ENCODE measurements around the gene ORM1.

ORM1 gene

GRCh38 chr9:114312513-114312875 is 10.4 kb upstream of the ORM1 start:
- H3K9me3 ChIP-seq (replicated peaks in 1 of 2; ENCODE audit: control insufficient read depth in 2 of 2, insufficient read depth in 1 of 2, low read depth in 1 of 2, low read length in 2 of 2): peaks cover 0 to 2% of the 10 kb centered on the region in 2 donors
- no peak overlapping the region for H3K4me2 ChIP-seq (ENCODE audit: insufficient read depth, low read length, poor library complexity, severe bottlenecking)
- no peak overlapping the region for H2BK12ac ChIP-seq (ENCODE audit: low read length)
- H4K91ac ChIP-seq (ENCODE audit: low read depth, low read length, poor library complexity): no peak overlapping the region
- no peak overlapping the region for H2BK120ac ChIP-seq (ENCODE audit: low read depth, low read length)
- H2BK15ac ChIP-seq (ENCODE audit: low read length): no peak overlapping the region
- H3K4me1 ChIP-seq (ENCODE audit: control insufficient read depth in 2 of 2, insufficient read depth in 1 of 2, low read depth in 1 of 2, low read length in 2 of 2): peaks cover 0 to 3% of the 10 kb centered on the region in 2 donors
- no peak overlapping the region for H3K18ac ChIP-seq (ENCODE audit: low read length)
- no peak overlapping the region for H3K27ac ChIP-seq (replicated peaks; ENCODE audit: low read length)
- peaks cover 0 to 3% of the 10 kb centered on the region in 2 donors for H3K36me3 ChIP-seq (replicated peaks in 1 of 2; ENCODE audit: control insufficient read depth in 2 of 2, insufficient read depth in 2 of 2, low read length in 2 of 2)
- no CpG with 5 or more reads among the region's 8 CpGs for WGBS, 2 donors (ENCODE audit: extremely low coverage in 2 of 2, insufficient read length in 2 of 2, insufficient replicate concordance in 1 of 2)
- H2AK5ac ChIP-seq (ENCODE audit: low read depth, low read length): peak overlapping the region; percentile 30
- H3K23ac ChIP-seq (ENCODE audit: low read depth, low read length, poor library complexity): peak overlapping the region; percentile 34
- H3K9ac ChIP-seq (ENCODE audit: low read depth, low read length, poor library complexity): no peak overlapping the region
- no peak overlapping the region for H3K4ac ChIP-seq (ENCODE audit: low read length)
- no peak for DNase-seq (ENCODE audit: low spot score)
- H3K14ac ChIP-seq (ENCODE audit: low read length): no peak overlapping the region
- H3K27me3 ChIP-seq (ENCODE audit: control insufficient read depth in 3 of 3, insufficient read depth in 3 of 3, low read depth in 1 of 3, low read length in 3 of 3): no peaks in the 10 kb centered on the region
- H2AFZ ChIP-seq (ENCODE audit: low read length): no peak overlapping the region
- H2BK5ac ChIP-seq (ENCODE audit: low read length): no peak overlapping the region
- H3K79me1 ChIP-seq (ENCODE audit: low read depth, low read length): no peaks in the 10 kb centered on the region
- no peak overlapping the region for H3K4me3 ChIP-seq (ENCODE audit: low read length in 2 of 2)
- H4K8ac ChIP-seq (ENCODE audit: low read depth, low read length): no peak overlapping the region

GRCh38 chr9:114313186-114313585 is 9.7 kb upstream of the ORM1 start:
- Histone ChIP-seq H3K4me2 (ENCODE audit: insufficient read depth, low read length, poor library complexity, severe bottlenecking) (no peak overlapping the region), H3K4me3 (ENCODE audit: low read length in 2 of 2) (no peak overlapping the region), H2BK120ac (ENCODE audit: low read depth, low read length) (no peak overlapping the region), H2AK5ac (ENCODE audit: low read depth, low read length) (no peak overlapping the region), H2BK15ac (ENCODE audit: low read length) (no peak overlapping the region), H3K23ac (ENCODE audit: low read depth, low read length, poor library complexity) (no peak overlapping the region), H3K18ac (ENCODE audit: low read length) (no peak overlapping the region), H3K9ac (ENCODE audit: low read depth, low read length, poor library complexity) (no peak overlapping the region), H3K79me1 (ENCODE audit: low read depth, low read length) (no peaks in the 10 kb centered on the region), H3K9me3 (replicated peaks in 1 of 2; ENCODE audit: control insufficient read depth in 2 of 2, insufficient read depth in 1 of 2, low read depth in 1 of 2, low read length in 2 of 2) (peaks cover 0 to 2% of the 10 kb centered on the region in 2 donors), H2AFZ (ENCODE audit: low read length) (no peak overlapping the region), H3K4me1 (ENCODE audit: control insufficient read depth in 2 of 2, insufficient read depth in 1 of 2, low read depth in 1 of 2, low read length in 2 of 2) (peaks cover 0 to 3% of the 10 kb centered on the region in 2 donors), H2BK12ac (ENCODE audit: low read length) (no peak overlapping the region), H3K4ac (ENCODE audit: low read length) (no peak overlapping the region), H3K14ac (ENCODE audit: low read length) (no peak overlapping the region), H3K27me3 (ENCODE audit: control insufficient read depth in 3 of 3, insufficient read depth in 3 of 3, low read depth in 1 of 3, low read length in 3 of 3) (no peaks in the 10 kb centered on the region), H3K27ac (replicated peaks; ENCODE audit: low read length) (no peak overlapping the region), H4K91ac (ENCODE audit: low read depth, low read length, poor library complexity) (no peak overlapping the region), H4K8ac (ENCODE audit: low read depth, low read length) (no peak overlapping the region), H2BK5ac (ENCODE audit: low read length) (no peak overlapping the region), H3K36me3 (replicated peaks in 1 of 2; ENCODE audit: control insufficient read depth in 2 of 2, insufficient read depth in 2 of 2, low read length in 2 of 2) (peaks cover 0 to 3% of the 10 kb centered on the region in 2 donors)
- WGBS, 2 donors (ENCODE audit: extremely low coverage in 2 of 2, insufficient read length in 2 of 2, insufficient replicate concordance in 1 of 2): no CpG with 5 or more reads among the region's 8 CpGs
- DNase-seq (ENCODE audit: low spot score): no peak

- H2BK120ac ChIP-seq (ENCODE audit: low read depth, low read length): no peak overlapping the region
- H3K9ac ChIP-seq (ENCODE audit: low read depth, low read length, poor library complexity): no peak overlapping the region
- no peak overlapping the region for H2AFZ ChIP-seq (ENCODE audit: low read length)
- H3K23ac ChIP-seq (ENCODE audit: low read depth, low read length, poor library complexity): peak overlapping the region; percentile 20
- peaks cover 0 to 2% of the 10 kb centered on the region in 2 donors for H3K9me3 ChIP-seq (replicated peaks in 1 of 2; ENCODE audit: control insufficient read depth in 2 of 2, insufficient read depth in 1 of 2, low read depth in 1 of 2, low read length in 2 of 2)
- no peak overlapping the region for H4K91ac ChIP-seq (ENCODE audit: low read depth, low read length, poor library complexity)
- H4K8ac ChIP-seq (ENCODE audit: low read depth, low read length): no peak overlapping the region
- H2BK5ac ChIP-seq (ENCODE audit: low read length): peak overlapping the region; percentile 33
- DNase-seq (ENCODE audit: low spot score): no peak
- peak overlapping the region; percentile 63 for H2BK15ac ChIP-seq (ENCODE audit: low read length)
- H3K14ac ChIP-seq (ENCODE audit: low read length): no peak overlapping the region
- H2AK5ac ChIP-seq (ENCODE audit: low read depth, low read length): peak overlapping the region; percentile 71
- H3K18ac ChIP-seq (ENCODE audit: low read length): no peak overlapping the region
- no CpG with 5 or more reads among the region's 7 CpGs for WGBS, 2 donors (ENCODE audit: extremely low coverage in 2 of 2, insufficient read length in 2 of 2, insufficient replicate concordance in 1 of 2)
- no peak overlapping the region for H2BK12ac ChIP-seq (ENCODE audit: low read length)
- peaks cover 0 to 3% of the 10 kb centered on the region in 2 donors for H3K36me3 ChIP-seq (replicated peaks in 1 of 2; ENCODE audit: control insufficient read depth in 2 of 2, insufficient read depth in 2 of 2, low read length in 2 of 2)
- H3K4ac ChIP-seq (ENCODE audit: low read length): no peak overlapping the region
- H3K4me1 ChIP-seq (ENCODE audit: control insufficient read depth in 2 of 2, insufficient read depth in 1 of 2, low read depth in 1 of 2, low read length in 2 of 2): peaks cover 0 to 3% of the 10 kb centered on the region in 2 donors
- H3K79me1 ChIP-seq (ENCODE audit: low read depth, low read length): no peaks in the 10 kb centered on the region
- H3K4me3 ChIP-seq (ENCODE audit: low read length in 2 of 2): no peak overlapping the region
- H3K27me3 ChIP-seq (ENCODE audit: control insufficient read depth in 3 of 3, insufficient read depth in 3 of 3, low read depth in 1 of 3, low read length in 3 of 3): no peaks in the 10 kb centered on the region
- H3K27ac ChIP-seq (replicated peaks; ENCODE audit: low read length): no peak overlapping the region
- H3K4me2 ChIP-seq (ENCODE audit: insufficient read depth, low read length, poor library complexity, severe bottlenecking): no peak overlapping the region
Observed at GRCh38 chr9:114314256-114314867, 8.5 kb upstream of the ORM1 start.

GRCh38 chr9:114314881-114315722 is 7.8 kb upstream of the ORM1 start:
- H4K8ac ChIP-seq (ENCODE audit: low read depth, low read length): no peak overlapping the region
- H3K18ac ChIP-seq (ENCODE audit: low read length): peak overlapping the region; percentile 60
- no peak overlapping the region for H3K14ac ChIP-seq (ENCODE audit: low read length)
- peak overlapping the region; percentile 71 for H2AK5ac ChIP-seq (ENCODE audit: low read depth, low read length)
- H3K36me3 ChIP-seq (replicated peaks in 1 of 2; ENCODE audit: control insufficient read depth in 2 of 2, insufficient read depth in 2 of 2, low read length in 2 of 2): peaks cover 0 to 3% of the 10 kb centered on the region in 2 donors
- H3K4ac ChIP-seq (ENCODE audit: low read length): no peak overlapping the region
- H3K9ac ChIP-seq (ENCODE audit: low read depth, low read length, poor library complexity): no peak overlapping the region
- no peak overlapping the region for H2BK120ac ChIP-seq (ENCODE audit: low read depth, low read length)
- no peak overlapping the region for H3K27ac ChIP-seq (replicated peaks; ENCODE audit: low read length)
- no peak overlapping the region for H2BK12ac ChIP-seq (ENCODE audit: low read length)
- H2BK15ac ChIP-seq (ENCODE audit: low read length): peak overlapping the region; percentile 63
- no peak overlapping the region for H2AFZ ChIP-seq (ENCODE audit: low read length)
- peak overlapping the region; percentile 33 for H2BK5ac ChIP-seq (ENCODE audit: low read length)
- H3K79me1 ChIP-seq (ENCODE audit: low read depth, low read length): no peaks in the 10 kb centered on the region
- H3K4me1 ChIP-seq (ENCODE audit: control insufficient read depth in 2 of 2, insufficient read depth in 1 of 2, low read depth in 1 of 2, low read length in 2 of 2): peaks cover 0 to 3% of the 10 kb centered on the region in 2 donors
- peak overlapping the region; percentile 20 for H3K23ac ChIP-seq (ENCODE audit: low read depth, low read length, poor library complexity)
- no CpG with 5 or more reads among the region's 8 CpGs for WGBS, 2 donors (ENCODE audit: extremely low coverage in 2 of 2, insufficient read length in 2 of 2, insufficient replicate concordance in 1 of 2)
- DNase-seq (ENCODE audit: low spot score): no peak
- peaks cover 0 to 2% of the 10 kb centered on the region in 2 donors for H3K9me3 ChIP-seq (replicated peaks in 1 of 2; ENCODE audit: control insufficient read depth in 2 of 2, insufficient read depth in 1 of 2, low read depth in 1 of 2, low read length in 2 of 2)
- H3K4me3 ChIP-seq (ENCODE audit: low read length in 2 of 2): no peak overlapping the region
- no peaks in the 10 kb centered on the region for H3K27me3 ChIP-seq (ENCODE audit: control insufficient read depth in 3 of 3, insufficient read depth in 3 of 3, low read depth in 1 of 3, low read length in 3 of 3)
- H4K91ac ChIP-seq (ENCODE audit: low read depth, low read length, poor library complexity): no peak overlapping the region
- no peak overlapping the region for H3K4me2 ChIP-seq (ENCODE audit: insufficient read depth, low read length, poor library complexity, severe bottlenecking)
